HepG2 (cell line): Measurements from ENCODE around the gene SAE1. TPM values are rescaled to one million over a fixed set of nuclear protein-coding genes. Genes with fewer than 3 reads are reported as not detected.

Source experiments
- ARID2 ChIP-seq: sonication (generic); formaldehyde crosslinking; IDR thresholded peaks from 2 replicates; pipeline ENCODE4 v1.8.1; 2022; ENCODE audit warnings: mild to moderate bottlenecking, missing genetic modification reagents, borderline replicate concordance
- CENPX ChIP-seq: sonication (generic); formaldehyde crosslinking; IDR thresholded peaks from 2 replicates; pipeline ENCODE4 v1.9.0; 2021; ENCODE audit warnings: mild to moderate bottlenecking, missing genetic modification reagents, moderate library complexity
- ISX ChIP-seq: sonication (generic); formaldehyde crosslinking; conservative IDR thresholded peaks from 2 replicates; pipeline ENCODE4 v1.5.0; 2020; ENCODE audit warnings: missing genetic modification reagents
- MAZ ChIP-seq, 2 experiments: sonication (generic) in 1 of 2; formaldehyde crosslinking in 1 of 2; IDR thresholded peaks; 2 replicates each; pipeline versions ENCODE4 v1.5.0 to v1.6.1; 2012 to 2020; ENCODE audit warnings: low read depth in 2 of 2, mild to moderate bottlenecking in 2 of 2, borderline replicate concordance in 1 of 2, improper control_type of control experiment in 1 of 2, low read length in 1 of 2, missing genetic modification reagents in 1 of 2, moderate library complexity in 1 of 2
- NR3C1 ChIP-seq: sonication (generic); formaldehyde crosslinking; IDR thresholded peaks from 2 replicates; pipeline ENCODE4 v1.4.0; 2020; ENCODE audit warnings: missing genetic modification reagents
- RELA ChIP-seq: sonication (generic); formaldehyde crosslinking; IDR thresholded peaks from 2 replicates; pipeline ENCODE4 v1.4.0; 2020; ENCODE audit warnings: missing genetic modification reagents
- SALL2 ChIP-seq: sonication (generic); formaldehyde crosslinking; IDR thresholded peaks from 2 replicates; pipeline ENCODE4 v1.8.1; 2023; ENCODE audit warnings: mild to moderate bottlenecking, missing genetic modification reagents, inconsistent platforms
- SNAPC2 ChIP-seq: sonication (generic); formaldehyde crosslinking; IDR thresholded peaks from 2 replicates; pipeline ENCODE4 v1.8.1; 2022; ENCODE audit warnings: mild to moderate bottlenecking, missing genetic modification reagents
- SNRNP70 ChIP-seq: fragments of 200-400 bp; formaldehyde crosslinking; IDR thresholded peaks from 2 replicates; pipeline ENCODE4 v1.6.1; 2017; ENCODE audit warnings: mild to moderate bottlenecking, low read depth, low read length, moderate library complexity
- SRSF4 ChIP-seq: fragments of 200-400 bp; formaldehyde crosslinking; IDR thresholded peaks from one replicate; pipeline ENCODE4 v1.6.1; 2018; ENCODE audit warnings: mild to moderate bottlenecking, low read depth, low read length, moderate library complexity; ENCODE audit not compliant: poor library complexity, severe bottlenecking
- SRY ChIP-seq: sonication (generic); formaldehyde crosslinking; IDR thresholded peaks from 2 replicates; pipeline ENCODE4 v1.8.0; 2022; ENCODE audit warnings: mild to moderate bottlenecking, missing genetic modification reagents
- ZBTB26 ChIP-seq: IDR thresholded peaks from 2 replicates; pipeline ENCODE4 v1.6.1; 2016; ENCODE audit warnings: missing compliant biosample characterization, missing genetic modification reagents, borderline replicate concordance
- ZBTB43 ChIP-seq: sonication (generic); formaldehyde crosslinking; conservative IDR thresholded peaks from 2 replicates; pipeline ENCODE4 v1.4.0; 2020; ENCODE audit warnings: missing genetic modification reagents
- ZNF3 ChIP-seq: IDR thresholded peaks from 2 replicates; pipeline ENCODE4 v1.7.0; 2017; ENCODE audit warnings: inconsistent platforms
- ZNF512B ChIP-seq: sonication (generic); formaldehyde crosslinking; IDR thresholded peaks from 2 replicates; pipeline ENCODE4 v1.5.1; 2020; ENCODE audit warnings: missing genetic modification reagents, mild to moderate bottlenecking, borderline replicate concordance
- ZNF549 ChIP-seq: sonication (generic); formaldehyde crosslinking; IDR thresholded peaks from 2 replicates; pipeline ENCODE4 v1.5.0; 2020; ENCODE audit warnings: missing genetic modification reagents
- ZNF75D ChIP-seq: sonication (generic); formaldehyde crosslinking; IDR thresholded peaks from 2 replicates; pipeline ENCODE4 v1.8.1; 2023; ENCODE audit warnings: missing genetic modification reagents, mild to moderate bottlenecking, borderline replicate concordance
- polyA plus RNA-seq, 8 experiments: library from polyadenylated mRNA; depleted of rRNA in 3 of 8; stranded (reverse) in 7 of 8; unstranded in 1 of 8; fragments of >200 nt; fragmentation: Illumina TruSeq in 4 of 8; extraction: Trizol in 4 of 8; gene quantifications; 2 replicates each; pipeline versions ENCODE4 v1.2.1 to v1.2.3, GENCODE V29; 2011 to 2016; ENCODE audit warnings: low read depth in 4 of 8, missing spikeins in 1 of 8, mixed read lengths in 1 of 8; ENCODE audit not compliant: insufficient read depth in 1 of 8
- total RNA-seq, 5 experiments: library from RNA; depleted of rRNA; stranded (reverse); fragments of >200 nt; fragmentation: Illumina TruSeq; extraction: Trizol; gene quantifications; 2 replicates each; pipeline ENCODE4 v1.2.3, GENCODE V29; 2016; ENCODE audit warnings: low read depth in 1 of 5
- TF ChIP-seq, protein P1 (sequence below): IDR thresholded peaks from 2 replicates; pipeline ENCODE4 v1.6.1; 2016; ENCODE audit warnings: low read depth, borderline replicate concordance
- TF ChIP-seq, protein P2 (sequence below): sonication (generic); formaldehyde crosslinking; IDR thresholded peaks from 2 replicates; pipeline ENCODE4 v1.8.0; 2022; ENCODE audit warnings: missing genetic modification reagents, low read depth, mild to moderate bottlenecking, borderline replicate concordance

The SAE1 gene
- total and polyA plus RNA-seq, 2 of the 13 experiments (the other 11 are each of a cell fraction or from before 2014, with no cell fraction given), result 87.6 to 197 TPM

DNA sequence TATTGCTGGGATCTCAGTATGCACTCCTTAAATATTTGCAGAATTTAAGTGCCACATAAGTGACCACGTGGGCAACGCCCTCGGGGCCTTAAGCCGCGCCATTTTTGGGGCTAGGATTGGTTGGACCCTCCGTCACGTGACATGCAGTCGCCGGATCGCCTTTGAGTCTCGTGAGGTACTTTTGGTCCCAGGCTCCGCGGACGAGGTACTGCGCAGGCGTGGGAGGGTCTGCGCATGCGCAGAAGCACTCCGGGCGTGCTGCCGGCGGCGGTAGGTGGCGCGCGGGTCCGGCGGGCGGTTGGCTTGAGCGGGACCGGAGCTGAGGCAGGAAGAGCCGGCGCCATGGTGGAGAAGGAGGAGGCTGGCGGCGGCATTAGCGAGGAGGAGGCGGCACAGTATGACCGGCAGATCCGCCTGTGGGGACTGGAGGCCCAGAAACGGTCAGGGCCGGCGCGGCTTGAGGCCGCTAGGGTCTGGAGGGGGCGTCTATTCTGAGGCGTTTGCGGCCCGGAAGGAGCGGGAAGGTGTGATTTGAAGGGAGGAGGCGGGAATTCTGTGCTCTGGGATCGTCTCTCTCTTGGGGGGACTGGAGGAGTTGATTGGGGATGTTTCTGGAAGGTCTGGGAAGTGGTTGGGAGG is at the start of gene SAE1 (continued):
- no peak for TF ChIP-seq SRSF4
- no peak for TF ChIP-seq ZNF3 (CRISPR knock-in tag)
- no peak for TF ChIP-seq ZNF549 (CRISPR knock-in tag)
- TF ChIP-seq ISX (CRISPR knock-in tag), result no peak
- no peak for TF ChIP-seq ARID2 (CRISPR knock-in tag)
- TF ChIP-seq CENPX (CRISPR knock-in tag), result no peak
- TF ChIP-seq SRY (CRISPR knock-in tag), result peak; percentile 65; the same call in 1 of the 2 replicates
- no peak for TF ChIP-seq RELA (CRISPR knock-in tag)
- TF ChIP-seq MAZ (IDR thresholded peaks at IDR 0.05; ENCODE audit: borderline replicate concordance, low read depth, low read length), result no peak
- TF ChIP-seq MAZ (CRISPR knock-in tag; IDR thresholded peaks at IDR 0.05; ENCODE audit: low read depth), result peak; percentile 78
- TF ChIP-seq SALL2 (CRISPR knock-in tag), result no peak
- TF ChIP-seq SNRNP70, result no peak
- no peak; the same call in 1 of the 2 replicates for TF ChIP-seq ZBTB43 (CRISPR knock-in tag)
- TF ChIP-seq ZNF512B (CRISPR knock-in tag), result 0 out of 2 replicates have a peak, but pooled peaks have one; percentile 36
- no peak for TF ChIP-seq ZNF75D (CRISPR knock-in tag)
- TF ChIP-seq, protein P1, sequence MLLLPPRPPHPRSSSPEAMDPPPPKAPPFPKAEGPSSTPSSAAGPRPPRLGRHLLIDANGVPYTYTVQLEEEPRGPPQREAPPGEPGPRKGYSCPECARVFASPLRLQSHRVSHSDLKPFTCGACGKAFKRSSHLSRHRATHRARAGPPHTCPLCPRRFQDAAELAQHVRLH, result peak; percentile 52; the same call in 1 of the 2 replicates
- no peak for TF ChIP-seq ZBTB26 (CRISPR knock-in tag)
- 0 out of 2 replicates have a peak, but pooled peaks have one; percentile 76 for TF ChIP-seq SNAPC2 (CRISPR knock-in tag)
- no peak for TF ChIP-seq NR3C1
- TF ChIP-seq, protein P2, sequence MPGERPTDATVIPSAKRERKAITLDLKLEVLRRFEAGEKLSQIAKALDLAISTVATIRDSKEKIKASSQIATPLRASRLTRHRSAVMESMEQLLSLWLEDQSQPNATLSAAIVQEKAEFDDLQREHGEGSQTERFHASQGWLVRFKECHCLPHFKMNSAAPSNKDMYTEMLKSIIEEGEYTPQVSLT (CRISPR knock-in tag), result no peak
